Calu3 (cell line): Measurements from ENCODE around the gene HIVEP2. TPM values are rescaled to one million over a fixed set of nuclear protein-coding genes. Genes with fewer than 3 reads are reported as not detected.

Experiments used
- BruUV-seq: library from RNA; stranded (reverse); fragments of 400-500 nt; replicated peaks from 2 replicates; lab custom pipeline; 2021; lab: Mats Ljungman, UMichigan
- CTCF ChIA-PET: fragments of 300-600 bp; sonication (Branson Sonifier 250); formaldehyde crosslinking; loops from one replicate; lab custom pipeline; 2022; ENCODE audit warnings: antibody characterized with exemption; lab: Charles Lee
- DNase-seq: peaks from one replicate; pipeline ENCODE4 v3.0.0; 2022
- H3K27ac Mint-ChIP-seq: one replicate; pipeline ENCODE4 v1.8.0; 2022; ENCODE audit warnings: mixed read lengths; ENCODE audit not compliant: unreplicated experiment
- H3K27me3 Mint-ChIP-seq: one replicate; pipeline ENCODE4 v1.8.0; 2022; ENCODE audit warnings: mixed read lengths; ENCODE audit not compliant: unreplicated experiment
- H3K36me3 Mint-ChIP-seq: one replicate; pipeline ENCODE4 v1.8.0; 2022; ENCODE audit warnings: mild to moderate bottlenecking, moderate library complexity, mixed read lengths; ENCODE audit not compliant: insufficient read depth, unreplicated experiment
- H3K4me1 Mint-ChIP-seq: one replicate; pipeline ENCODE4 v1.8.0; 2022; ENCODE audit warnings: mild to moderate bottlenecking, low read depth, mixed read lengths; ENCODE audit not compliant: unreplicated experiment
- H3K4me3 Mint-ChIP-seq: one replicate; pipeline ENCODE4 v1.8.0; 2022; ENCODE audit warnings: mild to moderate bottlenecking, low read depth, moderate library complexity, mixed read lengths; ENCODE audit not compliant: unreplicated experiment
- H3K9me3 Mint-ChIP-seq: one replicate; pipeline ENCODE4 v1.8.0; 2022; ENCODE audit warnings: low read depth, mixed read lengths; ENCODE audit not compliant: unreplicated experiment
- intact Hi-C: fragments of 100-400 bp; cut with micrococcal nuclease; formaldehyde crosslinking; loops from one replicate; pipeline ENCODE4 v1.10.0; 2022; ENCODE audit not compliant: unreplicated experiment
- total RNA-seq: library from RNA; stranded (reverse); gene quantifications from 2 replicates; pipeline ENCODE4 v1.2.3, GENCODE V29; 2022
- TF ChIP-seq, protein P1 (sequence below): fragments of 200-600 bp; IDR thresholded peaks from one replicate; pipeline ENCODE4 v1.8.0; 2022; ENCODE audit warnings: antibody characterized with exemption; ENCODE audit not compliant: unreplicated experiment

HIVEP2 gene
- total RNA-seq, 1 experiment from 2014 or later: 18.4 TPM

- Mint-ChIP-seq H3K9me3 (no peaks in the 10 kb centered on the region), H3K36me3 (peaks cover 45% of the 10 kb centered on the region), H3K27me3 (no peaks in the 10 kb centered on the region), H3K27ac (peak overlapping the region; percentile 97), H3K4me1 (peaks cover 39% of the 10 kb centered on the region), H3K4me3 (peak overlapping the region; percentile 98)
- intact Hi-C loops: loop anchor here (5.0 to 10.0 kb wide), 5 partner anchors 41 to 482 kb away; no protein-coding TSS in a partner anchor
- no peak for DNase-seq
- TF ChIP-seq, protein P1, sequence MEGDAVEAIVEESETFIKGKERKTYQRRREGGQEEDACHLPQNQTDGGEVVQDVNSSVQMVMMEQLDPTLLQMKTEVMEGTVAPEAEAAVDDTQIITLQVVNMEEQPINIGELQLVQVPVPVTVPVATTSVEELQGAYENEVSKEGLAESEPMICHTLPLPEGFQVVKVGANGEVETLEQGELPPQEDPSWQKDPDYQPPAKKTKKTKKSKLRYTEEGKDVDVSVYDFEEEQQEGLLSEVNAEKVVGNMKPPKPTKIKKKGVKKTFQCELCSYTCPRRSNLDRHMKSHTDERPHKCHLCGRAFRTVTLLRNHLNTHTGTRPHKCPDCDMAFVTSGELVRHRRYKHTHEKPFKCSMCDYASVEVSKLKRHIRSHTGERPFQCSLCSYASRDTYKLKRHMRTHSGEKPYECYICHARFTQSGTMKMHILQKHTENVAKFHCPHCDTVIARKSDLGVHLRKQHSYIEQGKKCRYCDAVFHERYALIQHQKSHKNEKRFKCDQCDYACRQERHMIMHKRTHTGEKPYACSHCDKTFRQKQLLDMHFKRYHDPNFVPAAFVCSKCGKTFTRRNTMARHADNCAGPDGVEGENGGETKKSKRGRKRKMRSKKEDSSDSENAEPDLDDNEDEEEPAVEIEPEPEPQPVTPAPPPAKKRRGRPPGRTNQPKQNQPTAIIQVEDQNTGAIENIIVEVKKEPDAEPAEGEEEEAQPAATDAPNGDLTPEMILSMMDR: no peak
- CTCF ChIA-PET: interaction anchor here (0.7 to 1.6 kb wide), 2 partner anchors 16 to 57 kb away, joined by 3 to 4 read pairs; no protein-coding TSS in a partner anchor
- BruUV-seq: TSS peak; percentile 18
Observed at GRCh38 chr6:142942805-142943227, 2.2 kb downstream of the HIVEP2 start.

DNA sequence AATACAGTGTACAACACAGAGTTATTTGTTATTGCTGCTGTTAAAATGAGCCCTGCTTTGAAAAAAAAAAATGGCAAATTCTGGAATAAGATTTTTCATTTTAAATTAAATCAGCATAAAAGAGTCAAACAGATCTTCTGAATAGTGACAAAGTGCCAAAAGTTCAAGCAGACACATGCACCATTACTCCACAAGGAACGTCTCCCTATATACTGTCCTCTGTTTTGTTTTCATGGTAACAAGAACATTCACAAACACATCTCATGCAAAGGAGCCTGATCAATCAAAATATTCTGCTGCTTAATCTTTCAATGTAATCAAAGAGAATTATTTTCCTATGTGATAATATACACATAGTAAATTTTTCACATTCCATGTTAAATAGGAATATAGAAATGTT lies 2.7 kb downstream of the HIVEP2 start:
- Mint-ChIP-seq H3K4me1 (peaks cover 39% of the 10 kb centered on the region), H3K4me3 (peak overlapping the region; percentile 98), H3K27me3 (no peaks in the 10 kb centered on the region), H3K27ac (no peak overlapping the region), H3K9me3 (no peaks in the 10 kb centered on the region), H3K36me3 (peaks cover 39% of the 10 kb centered on the region)
- BruUV-seq: no TSS peak
- intact Hi-C loops: loop anchor here (5.0 to 10.0 kb wide), 5 partner anchors 40 to 483 kb away; no protein-coding TSS in a partner anchor
- DNase-seq: no peak
- TF ChIP-seq, protein P1: no peak
- CTCF ChIA-PET: interaction anchor here (1.6 kb wide), 1 partner anchor 16 kb away, joined by 4 read pairs; no protein-coding TSS in a partner anchor

DNA sequence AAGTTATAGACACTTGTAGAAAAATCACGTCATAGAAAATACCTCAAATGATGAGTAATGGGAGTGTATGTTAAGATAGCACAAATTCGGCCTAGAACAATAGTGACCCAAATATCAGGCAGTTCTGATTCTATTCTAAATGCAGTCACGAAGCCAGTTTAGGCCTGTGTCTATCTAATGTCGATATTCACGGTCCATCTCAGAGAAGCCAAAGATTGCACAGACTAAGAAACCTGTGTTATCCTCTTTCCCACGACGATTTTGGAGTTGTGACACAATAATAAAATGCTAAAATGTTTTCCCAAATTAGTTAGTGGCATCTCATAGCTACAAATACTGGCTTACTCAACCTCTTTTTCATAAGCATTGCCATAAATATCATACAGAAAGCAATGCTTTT lies 4.0 kb downstream of the HIVEP2 start:
- Mint-ChIP-seq H3K27me3 (no peaks in the 10 kb centered on the region), H3K4me3 (no peak overlapping the region), H3K27ac (no peak overlapping the region), H3K9me3 (no peaks in the 10 kb centered on the region), H3K36me3 (peaks cover 27% of the 10 kb centered on the region), H3K4me1 (peaks cover 39% of the 10 kb centered on the region)
- intact Hi-C loops: loop anchor here (5.0 to 10.0 kb wide), 5 partner anchors 39 to 484 kb away; no protein-coding TSS in a partner anchor
- DNase-seq: no peak
- TF ChIP-seq, protein P1: no peak
- CTCF ChIA-PET: no interaction called here
- no TSS peak for BruUV-seq

GRCh38 chr6:142940487-142940886 lies 4.5 kb downstream of the HIVEP2 start:
- DNase-seq: no peak
- H3K27ac Mint-ChIP-seq: no peak overlapping the region
- peaks cover 39% of the 10 kb centered on the region for H3K4me1 Mint-ChIP-seq
- TF ChIP-seq, protein P1: no peak
- H3K9me3 Mint-ChIP-seq: no peaks in the 10 kb centered on the region
- intact Hi-C loops: loop anchor here (5.0 to 10.0 kb wide), 5 partner anchors 38 to 484 kb away; no protein-coding TSS in a partner anchor
- BruUV-seq: no TSS peak
- peaks cover 21% of the 10 kb centered on the region for H3K36me3 Mint-ChIP-seq
- no peaks in the 10 kb centered on the region for H3K27me3 Mint-ChIP-seq
- no peak overlapping the region for H3K4me3 Mint-ChIP-seq
- CTCF ChIA-PET: no interaction called here
